Astrocyte of the spinal cord (primary cell): ENCODE results near the gene GMEB2.
"Not testable (repeated sequence)": the region's sequence is repeated elsewhere in the genome, so short reads cannot be mapped to it uniquely, and the experiment has no call there.

Experiments used
- DNase-seq: peaks from one replicate; pipeline ENCODE4 v3.0.0; 2011; ENCODE audit warnings: low read depth, low spot score
- H3K4me3 ChIP-seq: 2 replicates; pipeline ENCODE4 v1.5.1; 2011; ENCODE audit warnings: low read depth, mild to moderate bottlenecking, low read length, moderate library complexity
- in situ Hi-C: cut with HindIII; loops from 2 replicates; pipeline ENCODE4 v1.10.0; 2017; ENCODE audit warnings: low sequenced_read_pairs
- TF ChIP-seq, protein P1 (sequence below): IDR thresholded peaks from 2 replicates; pipeline ENCODE4 v1.5.1; 2012; ENCODE audit warnings: low read depth, mild to moderate bottlenecking, low read length, inconsistent platforms

Gene GMEB2

GRCh38 chr20:63574156-63574828, 52.6 kb downstream of the GMEB2 start, which contains the start of gene HELZ2:
HELZ2 (minus strand) TSS chr20:63574239; CDS start chr20:63572385, 1,854 bp downstream.
- TF ChIP-seq, protein P1, sequence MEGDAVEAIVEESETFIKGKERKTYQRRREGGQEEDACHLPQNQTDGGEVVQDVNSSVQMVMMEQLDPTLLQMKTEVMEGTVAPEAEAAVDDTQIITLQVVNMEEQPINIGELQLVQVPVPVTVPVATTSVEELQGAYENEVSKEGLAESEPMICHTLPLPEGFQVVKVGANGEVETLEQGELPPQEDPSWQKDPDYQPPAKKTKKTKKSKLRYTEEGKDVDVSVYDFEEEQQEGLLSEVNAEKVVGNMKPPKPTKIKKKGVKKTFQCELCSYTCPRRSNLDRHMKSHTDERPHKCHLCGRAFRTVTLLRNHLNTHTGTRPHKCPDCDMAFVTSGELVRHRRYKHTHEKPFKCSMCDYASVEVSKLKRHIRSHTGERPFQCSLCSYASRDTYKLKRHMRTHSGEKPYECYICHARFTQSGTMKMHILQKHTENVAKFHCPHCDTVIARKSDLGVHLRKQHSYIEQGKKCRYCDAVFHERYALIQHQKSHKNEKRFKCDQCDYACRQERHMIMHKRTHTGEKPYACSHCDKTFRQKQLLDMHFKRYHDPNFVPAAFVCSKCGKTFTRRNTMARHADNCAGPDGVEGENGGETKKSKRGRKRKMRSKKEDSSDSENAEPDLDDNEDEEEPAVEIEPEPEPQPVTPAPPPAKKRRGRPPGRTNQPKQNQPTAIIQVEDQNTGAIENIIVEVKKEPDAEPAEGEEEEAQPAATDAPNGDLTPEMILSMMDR, result no peak
- H3K4me3 ChIP-seq, result peak within 1 kb of the TSS; percentile 81
- peak; percentile 62 for DNase-seq
- in situ Hi-C loops, result no loop called here

- peak overlapping the region; percentile 81 for H3K4me3 ChIP-seq
- TF ChIP-seq, protein P1, result no peak
- in situ Hi-C loops, result no loop called here
- DNase-seq, result no peak
These were observed 53.2 kb downstream of the GMEB2 start for GRCh38 chr20:63573647-63574131.

- DNase-seq, result no peak
- TF ChIP-seq, protein P1, result peak; percentile 21
- peak overlapping the region; percentile 81 for H3K4me3 ChIP-seq
- in situ Hi-C loops, result no loop called here
These were observed 53.9 kb downstream of the GMEB2 start for GRCh38 chr20:63572788-63573646.

- no peak for DNase-seq
- TF ChIP-seq, protein P1, result no peak
- no peak overlapping the region for H3K4me3 ChIP-seq
- in situ Hi-C loops, result no loop called here
These were observed 54.7 kb downstream of the GMEB2 start for GRCh38 chr20:63572071-63572787.

- DNase-seq, H3K4me3 ChIP-seq, in situ Hi-C loops: not testable (repeated sequence)
These were observed 55.8 kb downstream of the GMEB2 start for GRCh38 chr20:63571087-63571478.

DNA sequence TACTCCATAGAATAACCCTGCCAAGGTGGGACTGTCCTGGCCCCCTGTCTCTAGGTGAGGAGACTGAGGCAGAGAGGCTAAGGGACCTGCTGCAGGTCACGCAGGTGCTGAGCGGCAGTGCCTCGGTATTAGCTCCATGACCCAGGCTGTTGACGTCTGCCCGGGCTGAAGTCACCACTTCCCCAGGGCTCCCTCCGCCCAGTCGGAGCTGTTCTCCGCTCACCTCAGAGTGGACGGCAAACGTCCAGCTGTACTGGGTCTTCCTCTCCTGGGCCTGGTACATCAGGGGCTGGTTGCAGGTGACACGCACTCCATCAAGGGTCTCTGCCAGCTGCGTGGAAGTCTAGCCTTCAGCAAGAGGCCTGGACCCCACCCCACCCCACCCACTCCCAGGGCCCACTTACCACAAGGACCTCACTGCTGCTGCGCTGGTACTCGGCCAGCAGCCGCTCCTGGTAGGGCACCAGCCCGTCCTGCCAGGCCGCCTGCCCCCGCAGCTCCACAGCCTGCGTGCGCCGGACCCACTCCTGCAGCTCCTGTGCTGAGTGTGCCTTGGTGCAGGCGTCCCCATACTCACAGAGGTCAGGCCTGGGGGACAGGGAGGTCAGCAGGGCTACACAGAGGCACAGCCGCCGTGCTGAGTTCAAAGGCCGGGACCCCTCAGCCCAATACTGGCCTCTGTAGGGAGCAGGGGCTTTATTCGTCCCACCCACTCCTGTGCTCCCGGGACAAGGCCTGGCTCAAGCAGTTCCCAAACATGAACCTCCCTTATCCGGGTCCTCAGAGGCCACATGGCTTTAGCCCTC, 56.4 kb downstream of the GMEB2 start:
- no peak overlapping the region for H3K4me3 ChIP-seq
- in situ Hi-C loops, result no loop called here
- TF ChIP-seq, protein P1, result no peak
- DNase-seq, result no peak
